ENCODE results near the gene ARSJ.

DNA sequence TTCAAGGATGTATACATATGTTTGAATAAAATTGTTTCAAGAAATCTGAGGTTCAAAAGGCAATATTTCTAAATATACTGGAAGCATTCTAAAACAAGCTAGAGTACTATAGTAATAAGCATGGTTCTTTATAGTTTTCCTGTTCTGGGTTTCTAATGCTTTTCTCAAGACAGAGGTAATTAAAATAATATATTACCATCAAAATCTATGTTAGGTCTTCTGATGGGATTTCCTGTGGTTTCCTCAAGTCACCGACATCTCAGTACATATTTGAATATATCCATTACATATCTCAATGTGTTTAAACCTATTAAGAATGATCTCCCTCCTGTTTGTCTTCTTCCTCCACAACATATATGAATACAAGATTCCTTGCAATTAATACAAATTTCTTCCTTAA, 25.6 kb downstream of the ARSJ start:
- TF ChIP-seq, protein P1, sequence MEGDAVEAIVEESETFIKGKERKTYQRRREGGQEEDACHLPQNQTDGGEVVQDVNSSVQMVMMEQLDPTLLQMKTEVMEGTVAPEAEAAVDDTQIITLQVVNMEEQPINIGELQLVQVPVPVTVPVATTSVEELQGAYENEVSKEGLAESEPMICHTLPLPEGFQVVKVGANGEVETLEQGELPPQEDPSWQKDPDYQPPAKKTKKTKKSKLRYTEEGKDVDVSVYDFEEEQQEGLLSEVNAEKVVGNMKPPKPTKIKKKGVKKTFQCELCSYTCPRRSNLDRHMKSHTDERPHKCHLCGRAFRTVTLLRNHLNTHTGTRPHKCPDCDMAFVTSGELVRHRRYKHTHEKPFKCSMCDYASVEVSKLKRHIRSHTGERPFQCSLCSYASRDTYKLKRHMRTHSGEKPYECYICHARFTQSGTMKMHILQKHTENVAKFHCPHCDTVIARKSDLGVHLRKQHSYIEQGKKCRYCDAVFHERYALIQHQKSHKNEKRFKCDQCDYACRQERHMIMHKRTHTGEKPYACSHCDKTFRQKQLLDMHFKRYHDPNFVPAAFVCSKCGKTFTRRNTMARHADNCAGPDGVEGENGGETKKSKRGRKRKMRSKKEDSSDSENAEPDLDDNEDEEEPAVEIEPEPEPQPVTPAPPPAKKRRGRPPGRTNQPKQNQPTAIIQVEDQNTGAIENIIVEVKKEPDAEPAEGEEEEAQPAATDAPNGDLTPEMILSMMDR (IDR thresholded peaks at IDR 0.05; ENCODE audit: low read depth, low read length, poor library complexity, severe bottlenecking) = no peak
- TF ChIP-seq EZH2phosphoT487 (IDR thresholded peaks at IDR 0.05; ENCODE audit: borderline replicate concordance, low read length) = no peak

All from DOHH2 (cell line).